GM19035 (cell line): ENCODE data around the gene KDM1B.

Experiments
- ATAC-seq: cut with Tn5 transposase; IDR thresholded peaks from one replicate; pipeline ENCODE4 v1.9.1; 2021; ENCODE audit not compliant: unreplicated experiment

KDM1B gene

DNA sequence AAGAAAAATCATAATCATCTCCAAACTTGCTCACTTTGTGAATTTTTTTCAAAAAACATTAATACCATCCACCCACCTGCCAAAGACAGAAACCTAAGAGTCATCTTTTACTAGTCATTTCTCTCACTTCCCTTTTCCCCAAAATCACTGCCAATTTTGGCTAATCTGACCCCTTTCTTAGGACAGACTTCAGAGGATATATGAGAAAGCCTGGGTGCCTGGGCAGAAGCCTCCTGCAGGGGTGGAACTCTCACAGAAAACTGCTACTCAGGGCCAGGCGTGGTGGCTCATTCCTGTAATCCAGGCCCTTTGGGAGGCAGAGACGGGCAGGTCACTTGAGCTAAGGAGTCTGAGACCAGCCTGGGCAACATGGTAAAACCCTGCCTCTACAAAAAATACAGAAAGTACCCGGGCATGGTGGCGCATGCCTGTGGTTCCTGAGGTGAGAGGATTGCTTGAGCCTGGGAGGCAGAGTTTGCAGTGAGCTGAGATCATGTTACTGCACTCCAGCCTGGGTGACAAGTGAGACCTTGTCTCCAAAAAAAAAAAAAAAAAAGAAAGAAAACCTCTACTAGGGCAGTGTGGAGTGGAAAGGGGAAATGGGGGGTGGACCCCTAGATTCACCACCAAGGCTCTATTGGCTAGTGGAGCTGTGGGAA, 105.4 kb downstream of the KDM1B start:
- ATAC-seq: no peak

DNA sequence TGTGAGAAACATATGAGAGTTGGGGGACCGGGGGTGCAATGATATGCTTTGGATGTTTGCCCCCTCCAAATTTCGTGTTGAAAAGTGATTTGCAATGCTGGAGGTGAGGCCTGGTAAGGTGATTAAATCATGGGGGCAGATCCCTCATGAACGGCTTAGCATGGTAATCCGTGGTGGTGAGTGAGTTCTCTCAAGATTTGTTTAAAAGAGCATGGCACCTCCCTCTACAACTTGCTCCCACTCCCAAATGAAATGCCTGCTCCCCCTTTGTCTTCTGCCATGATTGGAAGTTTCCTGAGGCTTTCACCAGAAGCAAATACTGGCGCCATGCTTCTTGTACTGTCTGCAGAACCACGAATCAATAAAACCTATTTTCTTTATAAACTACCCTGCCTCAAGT, 106.7 kb downstream of the KDM1B start:
- no peak for ATAC-seq

DNA sequence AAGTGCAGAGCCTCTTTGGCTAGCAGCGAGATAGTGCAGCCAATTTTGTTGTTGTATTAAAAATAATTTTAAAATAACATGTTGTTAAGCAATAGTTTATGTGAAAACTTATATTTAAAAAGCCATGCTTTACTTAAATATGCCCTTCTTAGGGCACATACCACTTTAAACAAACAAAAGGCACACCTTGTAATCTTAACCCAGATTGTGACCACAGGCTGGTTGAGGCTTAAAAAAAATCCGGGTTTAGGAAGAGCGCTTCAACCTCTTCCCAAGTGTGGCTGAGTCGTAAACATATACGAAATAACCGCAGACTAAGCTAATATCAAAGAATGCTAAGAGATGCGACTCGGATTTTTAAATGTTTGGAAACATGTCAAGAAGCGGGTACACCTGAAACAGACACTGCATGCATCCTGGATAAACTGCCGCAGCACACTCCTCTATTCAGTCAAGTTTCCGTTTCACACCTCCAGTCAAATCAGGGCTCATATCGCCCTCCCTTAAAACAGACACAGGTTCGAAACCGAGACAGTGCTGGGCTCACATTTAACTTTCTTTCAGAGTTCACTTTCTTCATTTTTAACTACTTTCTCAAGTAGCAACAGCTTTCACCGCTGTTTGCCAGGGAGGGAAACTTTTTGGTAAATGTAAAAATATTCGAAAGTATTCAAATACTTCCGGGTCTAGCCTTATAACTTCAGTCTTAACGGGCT, 107.6 kb downstream of the KDM1B start:
- ATAC-seq: peak; percentile 57

DNA sequence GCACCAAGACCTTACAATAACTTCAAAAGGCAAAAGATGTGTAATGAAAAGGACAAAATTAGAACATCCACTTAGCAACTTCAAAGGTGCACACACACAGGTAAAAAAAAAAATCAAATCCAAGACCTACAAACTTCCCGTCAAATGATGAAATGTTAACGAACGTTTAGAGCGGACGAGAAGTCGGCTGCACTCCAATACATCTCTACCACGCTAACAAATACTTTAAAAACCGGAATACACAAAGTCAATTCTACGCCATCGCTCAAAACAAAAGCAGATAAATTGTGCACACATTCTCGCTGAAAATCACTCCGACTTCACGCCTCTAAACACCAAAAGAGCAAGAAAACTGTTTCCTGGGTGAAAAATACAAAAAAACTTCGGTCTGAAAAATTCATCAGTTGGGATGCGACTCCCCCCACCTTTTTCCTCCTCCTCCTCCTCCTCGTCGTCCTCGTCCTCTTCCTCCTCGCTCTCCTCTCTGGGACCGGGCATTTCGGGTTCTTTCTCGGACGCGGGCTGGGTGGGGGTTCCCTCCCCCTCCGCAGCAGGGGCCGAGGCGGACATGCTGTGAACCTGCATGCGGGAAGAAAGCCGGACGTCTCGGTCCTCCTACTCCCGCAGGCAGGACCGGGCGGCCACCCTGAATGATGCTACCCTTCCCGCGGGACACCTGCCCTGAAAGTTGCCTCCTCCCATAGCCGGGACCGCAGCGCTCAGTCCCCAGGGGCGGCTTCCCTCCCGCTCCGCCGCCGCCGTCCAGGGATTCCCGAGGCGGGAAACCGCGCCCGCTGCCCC, 108.4 kb downstream of the KDM1B start:
- ATAC-seq: no peak

DNA sequence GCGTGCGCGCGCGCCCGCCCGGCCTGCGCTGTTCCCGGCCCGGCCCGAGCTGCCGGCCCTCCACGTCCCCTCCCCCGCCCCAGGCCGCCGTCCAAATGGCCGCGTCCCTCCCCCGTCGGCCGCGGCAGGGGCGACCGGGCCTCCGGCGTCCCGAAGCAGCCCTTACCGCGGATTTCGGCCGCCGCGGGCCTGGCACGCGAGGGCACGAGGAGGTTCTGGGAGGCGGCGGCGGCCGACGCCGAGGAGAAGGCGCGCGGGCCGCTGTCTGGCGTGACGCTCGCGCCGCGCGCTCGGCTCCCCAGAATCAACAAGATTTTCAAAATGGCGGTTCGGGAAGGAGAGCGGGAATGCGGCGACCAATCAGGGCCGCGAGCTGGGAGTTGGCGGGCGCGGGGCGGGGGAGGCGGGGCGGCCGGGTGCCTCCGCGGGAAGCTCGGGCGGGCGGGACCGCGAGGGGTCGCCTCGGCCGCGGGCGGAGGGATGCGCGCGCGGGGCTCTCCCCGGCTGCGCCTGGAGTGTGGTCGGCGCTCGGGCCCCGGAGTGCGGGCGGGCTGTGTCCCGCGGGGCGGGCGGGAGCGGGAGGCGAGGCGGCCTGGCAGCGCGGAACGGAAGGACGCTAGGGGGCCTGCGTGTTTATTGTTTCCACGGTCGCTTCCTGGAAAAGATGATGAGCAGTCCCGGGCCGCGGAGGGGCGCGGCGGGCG, 109.1 kb downstream of the KDM1B start, which contains the start of gene DEK:
TSS of gene DEK (minus strand) at position 312 of the 704 bp plus-strand sequence. CDS start 543 bp downstream, outside the sequence.
- ATAC-seq: peak; percentile 38

DNA sequence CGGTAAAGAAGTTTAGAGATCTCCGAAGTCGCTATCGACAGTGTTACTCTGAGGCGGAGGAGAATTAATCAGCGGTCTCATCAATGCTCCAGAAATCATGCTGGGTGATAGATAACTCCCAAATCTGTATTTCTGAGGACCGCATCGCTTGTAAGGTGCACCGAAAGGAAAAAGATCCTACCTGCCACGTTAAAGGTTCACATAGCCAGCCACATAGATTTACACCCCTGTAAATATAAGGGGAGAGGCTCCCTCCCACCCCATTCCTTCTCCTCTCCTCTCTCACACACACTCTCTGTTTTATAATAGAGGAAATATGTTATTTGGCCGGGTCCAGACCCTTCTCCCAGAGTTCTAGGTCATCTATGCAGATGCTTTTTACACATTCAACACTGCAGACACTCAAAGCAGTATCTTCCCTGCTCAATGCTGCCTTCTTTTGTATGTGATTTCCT, 109.7 kb downstream of the KDM1B start:
- no peak for ATAC-seq

DNA sequence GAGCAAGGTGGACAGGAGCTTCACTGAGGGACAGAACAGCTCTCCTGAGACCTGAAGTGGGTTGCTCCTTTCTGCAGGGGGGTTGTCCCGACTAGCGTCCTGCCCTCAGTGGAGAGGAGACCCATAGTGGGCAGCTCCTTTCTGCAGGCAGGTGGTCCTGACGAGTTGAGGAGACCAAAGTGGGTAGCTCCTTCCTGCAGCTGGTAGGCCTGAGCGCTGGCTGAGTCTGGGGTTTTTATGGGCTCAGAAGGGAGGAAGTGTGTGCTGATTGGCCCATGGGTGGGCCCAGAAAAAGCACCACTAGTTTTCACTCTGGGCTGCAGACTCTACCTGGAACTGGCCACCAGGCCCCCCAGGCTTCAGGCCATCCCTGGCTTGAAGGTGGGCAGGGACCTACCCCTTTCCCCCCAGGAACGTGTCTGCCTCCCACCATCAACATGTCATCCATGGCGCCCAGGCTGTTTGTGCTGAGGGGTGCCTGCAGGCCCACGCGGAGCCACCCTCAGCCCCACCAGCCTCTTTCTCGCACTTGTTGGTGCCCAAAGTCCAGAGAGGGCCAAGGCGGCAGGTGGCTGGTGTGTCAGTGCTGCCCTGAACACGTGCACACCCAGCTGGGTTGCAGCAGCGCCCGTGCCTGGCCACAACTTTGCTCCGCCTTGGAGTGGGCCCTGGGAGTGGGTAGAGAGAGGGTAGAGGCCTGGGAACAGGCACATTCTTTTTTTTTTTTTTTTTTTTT, 110.7 kb downstream of the KDM1B start:
- ATAC-seq: no peak

DNA sequence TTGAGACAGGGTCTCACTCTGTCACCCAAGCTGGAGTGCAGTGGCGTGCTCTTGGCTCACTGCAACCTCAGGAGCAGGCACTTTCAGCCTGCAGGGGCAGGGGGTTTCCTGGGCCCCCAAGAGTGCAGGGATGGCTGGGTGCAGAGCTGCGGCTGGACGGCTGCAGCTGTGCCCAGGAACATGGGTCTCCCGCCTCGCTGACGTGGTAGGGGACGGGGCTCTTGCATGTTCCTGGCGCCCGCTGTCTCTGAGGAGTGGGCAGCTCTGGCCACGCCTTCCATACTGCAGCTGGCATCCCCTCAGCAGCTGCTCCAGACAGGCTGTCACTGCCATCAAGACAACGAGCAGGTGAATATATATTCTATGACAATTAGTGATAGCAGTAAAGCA, 111.3 kb downstream of the KDM1B start:
- no peak for ATAC-seq

DNA sequence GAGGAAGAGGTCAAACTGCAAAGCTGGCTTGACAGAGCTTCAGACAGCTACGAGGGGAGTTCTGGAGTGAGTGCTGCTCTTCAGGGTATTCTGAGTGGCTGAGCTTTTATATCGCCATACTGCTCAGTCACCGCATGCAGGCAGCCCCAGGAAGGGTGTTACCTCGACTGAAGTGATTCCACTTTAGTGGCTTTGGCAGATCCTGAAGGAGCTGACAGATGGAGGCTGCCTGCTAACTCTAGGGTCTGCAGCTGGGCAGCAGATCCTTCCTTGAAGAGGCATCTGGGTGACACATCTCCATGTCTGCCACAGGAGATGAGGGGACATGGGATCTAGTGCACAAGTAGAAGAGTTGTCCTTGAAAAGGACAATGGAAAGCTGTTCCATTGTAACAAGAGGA, 112.8 kb downstream of the KDM1B start:
- ATAC-seq: no peak

DNA sequence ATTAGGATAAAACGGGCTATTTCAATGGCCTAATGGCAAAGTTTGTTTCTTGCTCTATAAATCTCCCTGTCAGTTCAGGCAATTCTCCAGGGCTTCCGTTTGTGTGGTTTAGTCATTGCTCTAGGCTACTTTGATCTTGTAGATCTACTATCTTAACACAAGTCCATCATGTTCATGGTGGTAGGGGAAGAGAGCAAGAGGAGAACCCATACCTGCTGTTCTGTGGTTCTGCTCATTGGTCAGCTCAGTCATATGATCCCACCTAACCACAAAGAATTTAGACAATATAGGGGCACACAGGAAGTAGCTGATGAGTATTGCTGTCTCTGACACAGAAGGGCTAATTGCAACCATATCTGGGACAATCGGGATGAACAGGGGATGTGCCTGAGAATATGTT, 114.0 kb downstream of the KDM1B start:
- no peak for ATAC-seq

DNA sequence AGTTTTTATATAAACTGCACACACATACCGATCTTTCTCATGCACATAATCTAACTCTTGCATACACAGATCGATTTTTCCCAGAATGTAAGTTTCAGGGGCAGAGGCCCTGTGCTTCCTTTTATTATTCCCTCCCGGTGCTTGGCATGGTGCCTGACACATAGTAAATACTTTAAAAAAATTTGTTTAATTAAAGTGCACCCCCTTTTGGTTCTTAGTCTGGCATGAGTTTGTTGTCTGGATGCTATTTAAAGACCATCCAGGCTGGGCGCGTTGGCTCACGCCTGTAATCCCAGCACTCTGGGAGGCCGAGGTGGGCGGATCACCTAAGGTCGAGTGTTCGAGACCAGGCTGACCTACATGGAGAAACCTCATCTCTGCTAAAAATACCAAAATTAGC, 114.5 kb downstream of the KDM1B start:
- ATAC-seq: no peak

DNA sequence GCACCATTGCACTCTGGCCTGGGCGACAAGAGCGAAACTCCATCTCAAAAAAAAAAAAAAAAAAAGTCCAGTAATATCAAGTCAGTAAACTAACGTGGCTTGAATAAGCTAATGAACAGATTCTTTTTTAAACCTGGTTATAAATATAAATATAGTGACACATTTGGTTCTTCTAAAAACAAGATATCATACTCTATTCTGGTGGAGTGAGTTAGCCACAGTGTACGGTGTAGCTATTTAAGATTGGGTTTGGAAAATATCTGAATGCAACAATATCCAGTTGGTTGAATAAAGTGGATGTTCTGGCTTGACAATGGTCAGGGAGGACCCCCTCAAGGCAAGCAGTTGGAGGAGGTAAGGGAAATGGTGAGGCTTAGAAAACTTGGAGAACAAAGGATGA, 115.0 kb downstream of the KDM1B start:
- no peak for ATAC-seq
